ENCODE results near the gene PARS2. TPM values are rescaled to one million over a fixed set of nuclear protein-coding genes. Genes with fewer than 3 reads are reported as not detected.

The PARS2 gene
- total RNA-seq, 3 donors from 2014 or later: 2.2 to 7.8 (median 4.3) TPM

DNA sequence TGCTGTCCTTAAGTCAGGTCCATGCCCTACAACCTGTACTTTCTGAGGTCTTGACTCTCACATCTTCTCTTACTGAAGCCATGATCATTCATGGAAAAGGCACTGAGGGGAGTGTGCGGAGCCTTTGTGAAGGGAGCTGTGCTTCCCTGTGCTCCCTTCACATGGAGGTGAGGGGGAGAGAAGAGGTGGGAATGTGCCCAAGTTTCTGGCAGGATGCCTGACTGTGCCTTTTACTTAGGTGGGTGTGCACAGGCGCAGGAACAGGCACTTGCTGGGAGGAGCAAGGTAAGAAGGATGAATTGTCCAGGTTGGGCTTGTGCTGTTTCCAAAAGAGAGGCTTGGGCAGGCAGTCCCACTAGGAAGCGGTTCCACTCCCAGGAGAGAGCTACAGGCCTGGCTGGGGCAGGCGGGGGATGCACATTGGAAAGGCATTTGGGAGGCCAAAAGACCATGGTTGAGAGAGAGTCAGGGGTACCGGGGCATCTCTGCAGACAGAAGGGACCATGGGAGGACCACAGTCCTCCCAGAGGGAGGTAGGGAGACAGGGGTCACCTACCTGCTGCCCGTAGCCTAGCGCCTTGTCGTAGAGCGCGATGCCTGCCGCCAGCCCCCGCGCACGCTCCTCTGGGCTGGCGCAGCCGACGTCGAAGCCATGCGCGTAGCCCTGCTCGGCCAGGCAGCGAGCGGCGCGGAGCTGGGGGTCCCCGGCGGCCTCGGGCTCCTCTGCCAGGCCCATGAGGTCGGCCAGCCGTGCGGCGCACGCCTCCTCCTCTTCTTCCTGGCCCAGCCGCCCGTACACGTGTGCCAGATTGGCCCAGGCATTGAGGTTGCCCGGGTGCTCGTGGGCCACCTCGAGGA is 35.9 kb upstream of the PARS2 start:
- peaks cover 0 to 7% of the 10 kb centered on the region in 2 donors for H3K4me1 ChIP-seq
- TF ChIP-seq POLR2AphosphoS5 (IDR thresholded peaks at IDR 0.05) (no peak), POLR2A (IDR thresholded peaks at IDR 0.05) (no peak)
- TF ChIP-seq, protein P1, sequence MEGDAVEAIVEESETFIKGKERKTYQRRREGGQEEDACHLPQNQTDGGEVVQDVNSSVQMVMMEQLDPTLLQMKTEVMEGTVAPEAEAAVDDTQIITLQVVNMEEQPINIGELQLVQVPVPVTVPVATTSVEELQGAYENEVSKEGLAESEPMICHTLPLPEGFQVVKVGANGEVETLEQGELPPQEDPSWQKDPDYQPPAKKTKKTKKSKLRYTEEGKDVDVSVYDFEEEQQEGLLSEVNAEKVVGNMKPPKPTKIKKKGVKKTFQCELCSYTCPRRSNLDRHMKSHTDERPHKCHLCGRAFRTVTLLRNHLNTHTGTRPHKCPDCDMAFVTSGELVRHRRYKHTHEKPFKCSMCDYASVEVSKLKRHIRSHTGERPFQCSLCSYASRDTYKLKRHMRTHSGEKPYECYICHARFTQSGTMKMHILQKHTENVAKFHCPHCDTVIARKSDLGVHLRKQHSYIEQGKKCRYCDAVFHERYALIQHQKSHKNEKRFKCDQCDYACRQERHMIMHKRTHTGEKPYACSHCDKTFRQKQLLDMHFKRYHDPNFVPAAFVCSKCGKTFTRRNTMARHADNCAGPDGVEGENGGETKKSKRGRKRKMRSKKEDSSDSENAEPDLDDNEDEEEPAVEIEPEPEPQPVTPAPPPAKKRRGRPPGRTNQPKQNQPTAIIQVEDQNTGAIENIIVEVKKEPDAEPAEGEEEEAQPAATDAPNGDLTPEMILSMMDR (IDR thresholded peaks at IDR 0.05): no peak
- peak overlapping the region; percentile 19 to 73 (median 65) for H3K4me3 ChIP-seq
- H3K27ac ChIP-seq: peak overlapping the region; percentile 78 to 80
- no peaks in the 10 kb centered on the region for H3K36me3 ChIP-seq
- intact Hi-C loops (cut with DNase I; ENCODE audit: low total_unique reads): loop anchor here (10.0 kb wide), 1 partner anchor 395 kb away; the partner anchor contains the start of gene SSBP3
- no peak for DNase-seq (ENCODE audit: low spot score in 2 of 2)
- no peaks in the 10 kb centered on the region for H3K27me3 ChIP-seq
- no peaks in the 10 kb centered on the region for H3K9me3 ChIP-seq

DNA sequence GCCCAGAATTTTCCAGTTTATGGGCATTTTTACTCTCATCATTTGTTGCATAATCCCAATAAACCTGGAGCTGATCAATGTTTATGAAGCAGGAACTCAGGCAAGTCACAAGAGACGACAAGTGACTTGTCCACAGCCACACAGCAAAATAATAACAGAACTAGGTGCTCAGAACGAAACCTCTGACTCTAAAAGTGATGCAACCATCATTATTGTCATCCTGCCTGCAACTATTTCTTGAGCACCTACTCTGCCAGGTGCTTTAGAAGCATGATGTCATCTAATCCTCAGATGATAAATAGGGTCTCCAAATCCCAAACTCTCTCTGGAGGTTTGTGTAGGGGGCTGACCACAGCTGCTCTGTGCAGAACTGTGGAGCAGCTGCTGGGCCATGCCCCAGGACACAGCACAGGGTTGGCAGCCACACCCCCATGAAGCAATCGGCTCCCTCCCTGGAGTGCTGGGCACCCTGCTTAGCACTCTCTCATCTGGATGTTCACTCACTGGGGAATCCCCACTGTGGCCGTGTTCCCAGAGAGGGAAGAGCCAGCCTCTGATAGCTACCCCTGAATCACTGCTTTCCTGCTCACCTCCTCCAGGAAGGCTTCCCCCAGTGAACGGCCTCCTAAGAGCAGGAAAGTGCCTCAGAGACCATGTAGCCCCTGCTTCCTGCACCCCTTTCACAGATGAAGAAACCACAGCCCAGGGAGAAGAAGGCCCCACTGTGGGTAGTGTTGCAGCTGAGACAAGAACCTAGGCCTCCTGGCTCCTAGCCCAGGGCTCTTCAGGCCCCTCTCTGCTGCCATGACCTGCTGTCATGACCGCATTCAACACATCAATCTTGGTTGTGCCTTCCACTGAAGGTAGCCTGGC is 34.7 kb upstream of the PARS2 start:
- peak overlapping the region in 1 of 2 donors; percentile 48 for H3K27ac ChIP-seq
- H3K4me3 ChIP-seq: peak overlapping the region in 1 of 3 donors; percentile 65
- DNase-seq (ENCODE audit: low spot score in 2 of 2): no peak
- TF ChIP-seq, protein P1 (IDR thresholded peaks at IDR 0.05): no peak
- TF ChIP-seq POLR2AphosphoS5 (IDR thresholded peaks at IDR 0.05) (no peak), POLR2A (IDR thresholded peaks at IDR 0.05) (no peak)
- intact Hi-C loops (cut with DNase I; ENCODE audit: low total_unique reads): loop anchor here (2.0 kb wide), 1 partner anchor 114 kb away; no protein-coding TSS in a partner anchor
- no peaks in the 10 kb centered on the region for H3K36me3 ChIP-seq
- H3K27me3 ChIP-seq: no peaks in the 10 kb centered on the region
- H3K9me3 ChIP-seq: no peaks in the 10 kb centered on the region
- H3K4me1 ChIP-seq: peaks cover 0 to 12% of the 10 kb centered on the region in 2 donors

DNA sequence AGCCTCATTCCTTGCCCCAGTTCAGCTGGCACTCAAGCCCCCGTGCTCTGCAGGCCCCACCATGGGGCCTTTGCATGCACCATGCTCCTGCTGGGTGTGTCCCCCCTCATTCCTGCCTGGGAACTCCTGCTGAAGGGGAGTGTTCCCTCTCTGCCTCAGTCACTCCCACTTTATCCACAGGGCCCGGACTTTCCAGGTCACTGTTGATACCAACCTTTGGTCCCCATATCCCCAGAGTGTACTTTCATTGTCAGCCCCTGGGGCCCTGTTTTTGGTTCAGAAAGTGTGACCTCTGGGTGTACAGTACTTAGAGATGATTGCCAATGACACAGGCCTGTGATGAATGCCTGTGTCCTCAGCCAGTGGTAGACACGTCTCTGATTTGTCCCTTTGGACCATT is 33.9 kb upstream of the PARS2 start:
- no peak overlapping the region for H3K27ac ChIP-seq
- H3K36me3 ChIP-seq: no peaks in the 10 kb centered on the region
- peaks cover 0 to 12% of the 10 kb centered on the region in 2 donors for H3K4me1 ChIP-seq
- TF ChIP-seq, protein P1 (IDR thresholded peaks at IDR 0.05): no peak
- TF ChIP-seq POLR2A (IDR thresholded peaks at IDR 0.05) (no peak), POLR2AphosphoS5 (IDR thresholded peaks at IDR 0.05) (no peak)
- H3K4me3 ChIP-seq: no peak overlapping the region
- intact Hi-C loops (cut with DNase I; ENCODE audit: low total_unique reads): loop anchor here (2.0 kb wide), 1 partner anchor 113 kb away; no protein-coding TSS in a partner anchor
- no peaks in the 10 kb centered on the region for H3K9me3 ChIP-seq
- no peak for DNase-seq (ENCODE audit: low spot score in 2 of 2)
- H3K27me3 ChIP-seq: no peaks in the 10 kb centered on the region

DNA sequence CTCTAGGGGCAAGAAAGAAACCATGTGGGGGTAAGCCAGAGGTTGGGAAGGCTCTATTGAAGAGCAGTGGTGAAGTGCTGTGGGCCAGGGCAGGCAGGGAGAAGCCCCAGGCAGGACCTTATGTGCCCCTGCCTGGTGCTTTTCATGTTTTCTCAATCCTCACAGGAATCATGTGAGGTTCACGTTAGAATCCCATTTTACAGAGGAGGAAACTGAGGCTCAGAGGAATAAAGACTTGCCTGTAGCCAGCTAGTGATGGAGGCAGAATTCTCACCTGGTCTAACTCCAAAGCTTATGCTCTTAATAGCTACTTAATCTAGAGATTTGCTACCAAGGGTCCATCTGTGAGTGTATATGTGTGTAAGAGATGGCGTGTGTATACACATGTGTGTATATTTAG is 32.6 kb upstream of the PARS2 start:
- Histone ChIP-seq H3K27ac (peak overlapping the region in 1 of 2 donors; percentile 36), H3K4me3 (no peak overlapping the region), H3K4me1 (peaks cover 0 to 12% of the 10 kb centered on the region in 2 donors), H3K9me3 (no peaks in the 10 kb centered on the region), H3K36me3 (no peaks in the 10 kb centered on the region), H3K27me3 (no peaks in the 10 kb centered on the region)
- intact Hi-C loops (cut with DNase I; ENCODE audit: low total_unique reads): no loop called here
- TF ChIP-seq POLR2AphosphoS5 (IDR thresholded peaks at IDR 0.05): no peak
- TF ChIP-seq, protein P1 (IDR thresholded peaks at IDR 0.05): no peak
- TF ChIP-seq POLR2A (IDR thresholded peaks at IDR 0.05): no peak
- DNase-seq (ENCODE audit: low spot score in 2 of 2): no peak

All from breast epithelium (tissue), 4 donors.